Subcutaneous abdominal adipose tissue (tissue), 5 donors: ENCODE measurements around the gene VIP.

Source experiments
- H3K27ac ChIP-seq: one replicate; pipeline ENCODE4 v1.7.0; 2013; ENCODE audit warnings: low read depth, mild to moderate bottlenecking, inconsistent platforms, low read length, moderate library complexity
- H3K27me3 ChIP-seq, 5 donors: one replicate each; pipeline ENCODE4 v1.7.0; 2013; ENCODE audit warnings: low read length in 5 of 5, inconsistent platforms in 1 of 5; ENCODE audit not compliant: control insufficient read depth in 5 of 5, insufficient read depth in 4 of 5
- H3K36me3 ChIP-seq, 5 donors: one replicate each; pipeline ENCODE4 v1.7.0; 2013; ENCODE audit warnings: low read length in 5 of 5; ENCODE audit not compliant: control insufficient read depth in 5 of 5, insufficient read depth in 5 of 5
- H3K4me1 ChIP-seq, 5 donors: one replicate each; pipeline ENCODE4 v1.7.0; 2013; ENCODE audit warnings: low read length in 5 of 5, mild to moderate bottlenecking in 3 of 5, moderate library complexity in 1 of 5; ENCODE audit not compliant: control insufficient read depth in 5 of 5, insufficient read depth in 5 of 5
- H3K4me3 ChIP-seq, 5 donors: one replicate each; pipeline ENCODE4 v1.7.0; 2013; ENCODE audit warnings: low read length in 5 of 5, low read depth in 1 of 5
- H3K9ac ChIP-seq, 5 donors: one replicate each; pipeline ENCODE4 v1.7.0; 2013; ENCODE audit warnings: low read length in 5 of 5, mild to moderate bottlenecking in 4 of 5, moderate library complexity in 3 of 5
- H3K9me3 ChIP-seq, 5 donors: one replicate each; pipeline ENCODE4 v1.7.0; 2013; ENCODE audit warnings: low read length in 5 of 5; ENCODE audit not compliant: control insufficient read depth in 5 of 5
- donor health status: healthy.
- donor health status: healthy.
- donor health status: healthy.
- donor health status: healthy.
- donor health status: healthy.

VIP gene

DNA sequence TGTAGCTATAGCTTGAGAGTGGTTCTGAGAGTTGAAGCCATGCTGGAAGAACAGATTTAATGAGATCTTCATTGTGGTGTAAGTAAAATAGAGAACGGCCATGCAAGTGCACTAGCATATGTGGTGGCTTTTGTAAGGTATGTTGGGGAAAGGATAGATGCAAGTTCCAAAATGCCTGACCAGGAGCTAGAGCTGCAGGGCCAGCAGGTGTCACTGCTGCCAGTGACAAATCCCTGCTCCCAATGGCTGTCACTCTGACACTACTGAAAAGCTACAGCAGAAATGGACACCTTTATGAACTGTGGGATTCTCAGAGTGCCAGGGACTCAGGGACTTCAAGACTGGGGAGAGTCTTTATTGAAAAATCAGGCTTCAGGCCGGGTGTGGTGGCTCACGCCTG is 23.1 kb upstream of the VIP start:
- H3K36me3 ChIP-seq, result no peaks in the 10 kb centered on the region
- no peaks in the 10 kb centered on the region for H3K9me3 ChIP-seq
- H3K9ac ChIP-seq, result no peak overlapping the region
- no peaks in the 10 kb centered on the region for H3K27me3 ChIP-seq
- no peak overlapping the region for H3K27ac ChIP-seq
- no peak overlapping the region for H3K4me3 ChIP-seq
- H3K4me1 ChIP-seq, result peaks cover 0 to 11% (median 6%) of the 10 kb centered on the region in 5 donors

GRCh38 chr6:152734630-152735029 is 16.0 kb upstream of the VIP start:
- no peak overlapping the region for H3K4me3 ChIP-seq
- no peak overlapping the region for H3K9ac ChIP-seq
- H3K9me3 ChIP-seq, result peaks cover 0 to 11% (median 8%) of the 10 kb centered on the region in 5 donors
- H3K27me3 ChIP-seq, result no peaks in the 10 kb centered on the region
- H3K27ac ChIP-seq, result no peak overlapping the region
- H3K4me1 ChIP-seq, result no peaks in the 10 kb centered on the region
- H3K36me3 ChIP-seq, result no peaks in the 10 kb centered on the region

- no peaks in the 10 kb centered on the region for H3K4me1 ChIP-seq
- no peak overlapping the region for H3K4me3 ChIP-seq
- no peak overlapping the region for H3K27ac ChIP-seq
- no peaks in the 10 kb centered on the region for H3K27me3 ChIP-seq
- no peak overlapping the region for H3K9ac ChIP-seq
- H3K9me3 ChIP-seq, result peaks cover 0 to 11% (median 8%) of the 10 kb centered on the region in 5 donors
- H3K36me3 ChIP-seq, result no peaks in the 10 kb centered on the region
Measured at GRCh38 chr6:152736687-152737273, 13.8 kb upstream of the VIP start.

GRCh38 chr6:152745509-152746171 is 5.0 kb upstream of the VIP start:
- no peak overlapping the region for H3K27ac ChIP-seq
- H3K4me1 ChIP-seq, result no peaks in the 10 kb centered on the region
- H3K27me3 ChIP-seq, result peaks cover 0 to 5% (median 0%) of the 10 kb centered on the region in 5 donors
- H3K9me3 ChIP-seq, result no peaks in the 10 kb centered on the region
- H3K36me3 ChIP-seq, result no peaks in the 10 kb centered on the region
- no peak overlapping the region for H3K4me3 ChIP-seq
- H3K9ac ChIP-seq, result no peak overlapping the region

GRCh38 chr6:152746172-152746553 is 4.4 kb upstream of the VIP start:
- no peak overlapping the region for H3K4me3 ChIP-seq
- no peaks in the 10 kb centered on the region for H3K36me3 ChIP-seq
- no peaks in the 10 kb centered on the region for H3K4me1 ChIP-seq
- H3K27me3 ChIP-seq, result peaks cover 0 to 5% (median 0%) of the 10 kb centered on the region in 5 donors
- no peak overlapping the region for H3K9ac ChIP-seq
- H3K9me3 ChIP-seq, result no peaks in the 10 kb centered on the region
- no peak overlapping the region for H3K27ac ChIP-seq

DNA sequence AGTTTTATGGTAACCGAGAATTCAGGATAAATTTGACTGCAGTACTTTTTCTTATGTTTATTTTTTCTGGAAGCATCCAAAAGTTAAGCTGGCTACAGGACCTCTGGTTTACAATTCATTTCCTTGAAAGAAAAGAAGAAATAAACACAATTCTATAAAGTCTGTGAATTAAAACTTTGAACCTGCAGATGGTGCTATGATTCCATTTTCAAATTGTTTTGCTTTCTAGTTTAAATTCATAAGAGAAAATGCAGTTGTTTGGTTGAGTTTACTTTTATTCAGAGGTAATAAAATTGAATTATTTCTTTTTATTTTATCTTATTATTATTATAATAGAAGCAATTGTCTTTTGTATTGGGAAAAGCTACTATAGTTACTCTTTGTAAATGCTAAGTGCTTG is 1.8 kb upstream of the VIP start:
- Histone ChIP-seq H3K9me3 (no peaks in the 10 kb centered on the region), H3K36me3 (no peaks in the 10 kb centered on the region), H3K4me3 (no peak overlapping the region), H3K27me3 (peaks cover 0 to 5% (median 0%) of the 10 kb centered on the region in 5 donors), H3K4me1 (no peaks in the 10 kb centered on the region), H3K9ac (no peak overlapping the region), H3K27ac (no peak overlapping the region)

- Histone ChIP-seq H3K4me3 (no peak overlapping the region), H3K27ac (no peak overlapping the region), H3K9ac (no peak overlapping the region), H3K27me3 (peaks cover 0 to 5% (median 0%) of the 10 kb centered on the region in 5 donors), H3K9me3 (no peaks in the 10 kb centered on the region), H3K4me1 (no peaks in the 10 kb centered on the region), H3K36me3 (no peaks in the 10 kb centered on the region)
Measured at GRCh38 chr6:152749336-152749735, 1.3 kb upstream of the VIP start.

GRCh38 chr6:152765331-152765730 is 14.7 kb downstream of the VIP start:
- Histone ChIP-seq H3K36me3 (no peaks in the 10 kb centered on the region), H3K4me1 (no peaks in the 10 kb centered on the region), H3K27ac (no peak overlapping the region), H3K4me3 (no peak overlapping the region), H3K9me3 (no peaks in the 10 kb centered on the region), H3K9ac (no peak overlapping the region), H3K27me3 (no peaks in the 10 kb centered on the region)

DNA sequence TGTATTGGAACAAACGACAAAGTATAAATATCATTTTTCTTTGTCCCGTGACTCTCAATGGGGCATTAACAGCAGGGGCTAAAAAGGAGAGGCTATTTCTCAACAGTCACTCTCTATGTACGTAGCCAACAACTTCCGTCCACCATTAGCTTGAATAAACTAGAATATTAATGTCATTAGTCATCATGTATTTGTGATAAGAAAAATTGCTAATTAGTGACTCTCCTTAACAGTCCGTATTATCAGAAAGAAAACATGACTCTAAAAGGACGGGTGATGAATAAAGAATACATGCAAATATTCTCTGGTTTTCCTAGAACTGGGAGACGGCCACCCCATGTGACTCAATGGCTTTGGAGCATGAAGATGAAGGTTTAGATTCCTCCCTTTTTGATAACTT is 18.6 kb downstream of the VIP start:
- H3K4me3 ChIP-seq, result no peak overlapping the region
- H3K36me3 ChIP-seq, result no peaks in the 10 kb centered on the region
- no peak overlapping the region for H3K9ac ChIP-seq
- no peaks in the 10 kb centered on the region for H3K27me3 ChIP-seq
- no peaks in the 10 kb centered on the region for H3K4me1 ChIP-seq
- H3K27ac ChIP-seq, result no peak overlapping the region
- H3K9me3 ChIP-seq, result no peaks in the 10 kb centered on the region

DNA sequence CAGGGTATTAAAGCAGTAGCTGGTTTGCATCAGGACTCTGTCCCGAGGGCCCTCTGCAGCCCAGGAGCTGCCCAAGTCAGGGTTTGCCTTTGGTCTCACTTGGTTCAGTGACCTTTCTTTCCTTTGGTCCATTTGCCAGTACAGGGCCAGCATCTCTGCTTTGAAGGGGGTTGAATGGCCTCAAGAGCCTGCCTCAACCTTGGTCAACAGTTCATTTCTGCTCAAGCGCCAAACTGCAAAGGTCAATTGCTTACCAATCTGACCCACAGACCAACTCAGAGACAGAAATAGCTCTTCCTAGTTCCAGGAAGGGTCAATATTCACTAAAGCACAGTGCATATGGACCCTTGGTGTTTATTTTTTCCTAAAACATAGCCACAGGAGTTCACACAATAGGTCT is 19.4 kb downstream of the VIP start:
- H3K9ac ChIP-seq, result no peak overlapping the region
- H3K27me3 ChIP-seq, result no peaks in the 10 kb centered on the region
- H3K36me3 ChIP-seq, result no peaks in the 10 kb centered on the region
- peaks cover 0 to 1% (median 0%) of the 10 kb centered on the region in 5 donors for H3K9me3 ChIP-seq
- no peak overlapping the region for H3K4me3 ChIP-seq
- H3K4me1 ChIP-seq, result no peaks in the 10 kb centered on the region
- H3K27ac ChIP-seq, result no peak overlapping the region
